EH (cell line): ENCODE results near the gene SETBP1.
A peak's percentile ranks its signal among the peaks of the same experiment; 100 is the strongest.

Experiments used
- DNase-seq: peaks from one replicate; pipeline ENCODE4 v3.0.0-alpha.2; 2015; ENCODE audit warnings: low read depth

SETBP1 gene

DNA sequence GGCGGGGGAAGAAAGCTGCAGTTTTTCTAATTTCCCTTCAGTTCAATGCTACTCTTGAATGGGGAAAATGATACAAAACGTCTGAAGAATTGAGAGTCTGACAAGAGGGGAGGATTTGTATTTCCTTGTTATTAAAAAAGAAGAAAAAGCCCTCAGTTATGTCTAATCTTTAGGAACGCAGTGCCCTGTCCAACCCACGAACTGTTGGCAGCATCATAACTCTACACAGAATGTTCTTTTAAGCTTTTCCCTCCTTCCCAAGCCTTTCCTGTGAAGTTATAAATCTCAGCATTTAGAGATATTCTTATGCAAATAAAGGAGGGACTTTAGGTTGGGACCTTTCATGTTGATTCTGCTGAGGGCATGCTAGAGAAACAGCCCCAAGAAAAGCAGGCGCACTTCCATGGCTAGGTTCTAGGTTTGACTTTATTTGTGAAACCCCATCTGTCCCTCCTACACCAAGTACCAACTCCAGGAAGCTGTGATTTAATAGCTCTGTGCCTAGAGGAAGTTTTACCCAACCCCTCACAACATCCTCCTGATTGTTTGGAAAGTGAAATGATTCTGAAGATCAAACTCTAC is 288.6 kb downstream of the SETBP1 start:
- no peak for DNase-seq

DNA sequence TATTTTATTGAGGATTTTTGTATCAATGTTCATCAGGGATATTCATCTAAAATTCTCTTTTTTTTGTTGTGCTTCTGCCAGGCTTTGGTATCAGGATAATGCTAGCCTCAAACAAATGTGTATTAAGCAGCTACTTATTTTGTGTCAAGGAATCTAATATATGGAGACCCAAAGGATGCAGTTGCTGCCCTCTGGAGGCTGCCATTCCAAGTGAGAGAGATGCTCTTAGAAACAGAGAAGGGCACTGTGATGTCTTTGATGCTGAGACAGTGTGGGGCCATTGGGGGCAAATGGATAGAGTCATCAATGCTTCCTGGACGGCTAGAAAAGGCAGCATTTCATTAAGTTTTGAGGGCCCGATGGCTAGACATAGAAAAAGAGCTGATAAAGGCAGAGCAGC is 292.6 kb downstream of the SETBP1 start:
- DNase-seq = peak; percentile 17

DNA sequence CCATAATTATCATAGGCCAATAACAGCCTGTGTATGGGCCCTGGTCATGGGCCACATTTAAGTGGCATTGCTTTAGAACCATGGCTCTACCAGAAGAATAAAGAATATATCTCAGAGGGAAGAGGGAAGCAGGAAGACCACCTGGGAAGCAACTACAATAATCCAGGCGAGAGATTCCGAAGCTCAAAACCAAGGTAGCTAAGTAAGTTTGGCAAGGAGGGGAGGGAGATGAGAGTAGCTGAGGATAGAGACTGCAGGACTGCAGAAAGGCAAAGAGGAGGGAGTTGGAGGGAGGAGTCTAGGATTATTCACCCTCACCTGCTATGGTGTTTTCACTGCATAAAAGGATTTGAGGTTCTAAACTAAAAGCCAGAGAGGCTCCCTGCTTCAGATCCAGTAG is 293.5 kb downstream of the SETBP1 start:
- DNase-seq = no peak

DNA sequence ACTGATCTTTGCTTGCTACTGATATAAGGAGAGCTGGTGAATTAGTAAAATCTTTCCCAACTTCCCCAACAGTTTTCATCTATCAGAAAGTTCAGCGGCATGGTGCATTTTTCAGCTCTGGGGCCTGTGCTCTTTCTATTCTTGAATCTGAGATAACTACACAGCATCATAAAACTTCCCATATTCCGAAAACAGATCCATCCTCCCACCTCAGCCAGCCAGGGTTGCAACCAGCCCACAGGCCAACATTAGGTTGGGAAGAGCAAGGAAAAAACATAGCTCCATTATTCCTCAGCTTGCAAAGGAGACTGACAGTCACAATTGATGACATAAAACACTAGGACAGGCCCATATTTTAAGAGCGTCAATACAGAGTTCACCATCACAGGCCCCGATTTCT is 297.2 kb downstream of the SETBP1 start:
- DNase-seq = no peak

DNA sequence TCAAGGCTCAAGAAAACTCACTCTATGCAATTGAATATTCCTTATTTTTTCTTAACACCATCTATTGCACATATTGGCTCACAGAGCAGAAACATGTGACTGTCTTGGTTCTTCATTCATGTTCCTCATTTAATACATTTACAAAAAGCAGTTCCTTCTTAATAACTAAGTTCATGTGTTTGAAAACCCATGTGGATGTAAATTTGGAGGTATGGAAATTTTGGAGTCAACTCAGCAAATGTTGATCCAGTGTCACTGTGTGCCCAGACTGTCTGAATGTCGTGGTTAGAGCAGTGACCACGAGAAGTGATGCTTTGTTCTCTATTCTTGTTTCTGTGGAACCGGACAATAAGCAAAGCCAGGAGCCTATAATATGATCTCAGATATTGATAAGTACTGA is 299.1 kb downstream of the SETBP1 start:
- DNase-seq = no peak

DNA sequence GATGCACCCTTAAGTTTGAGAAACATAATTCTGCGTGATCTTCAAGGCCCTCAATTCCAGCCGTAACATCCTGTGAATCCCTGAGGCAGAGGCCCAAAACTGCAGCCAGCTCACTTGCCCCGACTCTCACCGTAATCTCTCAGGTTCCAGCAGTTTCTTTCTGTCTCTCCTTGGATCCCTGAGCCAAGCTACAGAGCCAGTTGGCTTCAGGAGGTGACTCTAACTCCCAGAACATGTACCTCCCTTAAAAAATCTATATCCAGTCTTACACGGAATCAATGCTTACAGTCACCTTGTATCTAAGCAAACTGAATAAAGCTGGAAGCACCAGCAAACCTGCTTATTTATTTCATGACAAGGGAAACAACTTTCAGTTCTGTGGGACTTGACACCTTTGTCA is 300.4 kb downstream of the SETBP1 start:
- no peak for DNase-seq

DNA sequence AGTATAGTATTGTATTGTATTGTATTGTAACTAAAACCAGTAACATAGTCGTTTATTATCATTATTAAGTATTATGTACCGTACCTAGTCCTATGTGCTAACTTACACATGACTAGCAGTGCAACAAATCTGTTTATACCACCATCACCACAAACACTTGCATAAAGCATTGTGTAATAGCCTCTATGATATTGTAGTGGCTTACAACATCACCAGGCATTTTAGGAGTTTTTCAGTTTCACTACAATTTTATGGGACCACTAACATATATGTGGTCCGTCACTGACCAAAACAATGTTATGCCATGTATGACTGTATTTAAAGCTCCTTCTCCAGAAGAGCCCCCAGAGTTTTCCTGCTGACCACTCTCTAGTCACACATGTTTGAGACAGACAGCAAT is 306.2 kb downstream of the SETBP1 start:
- DNase-seq = peak; percentile 10

DNA sequence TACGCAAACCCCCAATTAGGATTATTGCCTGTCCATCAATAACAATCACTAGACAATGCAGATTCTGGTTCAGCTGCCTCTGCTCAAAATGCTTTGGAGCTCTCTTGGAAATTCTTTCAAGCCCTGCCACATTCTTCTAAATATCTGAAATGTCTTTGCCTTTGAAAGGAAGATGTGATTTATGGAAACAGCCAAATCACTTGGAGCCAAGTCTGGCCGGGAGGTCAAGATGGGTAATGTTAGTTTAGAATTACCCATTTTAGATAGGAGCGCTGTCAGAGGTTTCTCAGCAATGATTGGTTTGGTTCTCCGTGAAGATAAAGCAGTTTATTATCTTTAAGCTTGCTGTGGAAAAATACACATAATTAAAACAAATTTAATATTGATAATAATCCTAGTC is 306.7 kb downstream of the SETBP1 start:
- DNase-seq = peak; percentile 15

DNA sequence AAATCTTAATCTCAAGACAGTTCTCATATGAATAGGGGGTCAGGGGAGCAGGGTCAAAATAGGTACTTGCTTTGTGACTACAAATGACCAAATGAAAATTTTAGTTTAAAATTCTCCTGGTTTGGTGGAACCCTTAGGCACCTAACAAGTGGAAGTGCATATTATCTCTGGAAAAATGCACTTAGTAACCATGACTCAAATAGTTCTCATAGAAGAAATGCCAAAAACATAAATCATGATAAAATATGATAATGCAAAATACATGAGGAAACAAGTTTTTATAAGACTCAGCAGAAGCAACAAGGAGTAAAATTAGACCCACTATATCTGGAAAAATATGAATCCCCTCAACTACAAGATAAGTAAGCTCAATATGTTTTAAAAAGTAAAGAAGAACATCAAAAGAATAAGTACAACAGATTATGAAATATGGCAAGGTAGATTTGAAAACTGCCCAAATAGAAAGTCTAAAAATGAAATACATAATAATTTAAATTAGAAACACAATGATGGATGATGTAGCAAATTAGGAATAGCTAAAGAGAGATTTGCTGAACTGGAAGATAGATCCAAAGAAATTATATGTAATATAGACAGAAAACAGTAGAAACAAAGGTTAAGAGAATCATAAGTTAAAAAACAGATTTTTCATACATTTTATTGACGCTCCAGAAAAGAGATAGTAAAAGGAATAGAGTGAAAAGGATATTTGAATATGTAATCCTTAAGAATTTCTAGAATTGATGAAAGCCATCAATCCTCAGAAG is 308.3 kb downstream of the SETBP1 start:
- DNase-seq = peak; percentile 27

DNA sequence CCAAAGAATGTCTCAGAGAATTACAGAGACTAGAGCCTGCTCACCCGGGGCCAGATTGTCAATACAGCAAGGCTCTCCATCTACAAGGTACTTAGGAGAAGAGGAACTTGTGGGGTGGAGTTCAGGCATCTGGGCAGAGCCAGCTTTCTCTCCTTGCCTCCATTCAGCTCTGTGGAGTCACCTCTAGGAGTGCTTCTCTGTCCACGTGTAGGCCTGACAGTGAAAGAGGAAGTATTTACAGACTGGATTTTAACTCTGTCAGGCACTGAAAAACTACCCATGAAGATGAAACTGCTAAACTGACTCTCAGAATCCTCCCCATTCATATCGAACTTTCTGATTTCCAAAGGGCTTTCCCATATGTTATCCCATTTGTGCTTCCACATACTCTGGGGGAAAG is 315.6 kb downstream of the SETBP1 start:
- DNase-seq = no peak

DNA sequence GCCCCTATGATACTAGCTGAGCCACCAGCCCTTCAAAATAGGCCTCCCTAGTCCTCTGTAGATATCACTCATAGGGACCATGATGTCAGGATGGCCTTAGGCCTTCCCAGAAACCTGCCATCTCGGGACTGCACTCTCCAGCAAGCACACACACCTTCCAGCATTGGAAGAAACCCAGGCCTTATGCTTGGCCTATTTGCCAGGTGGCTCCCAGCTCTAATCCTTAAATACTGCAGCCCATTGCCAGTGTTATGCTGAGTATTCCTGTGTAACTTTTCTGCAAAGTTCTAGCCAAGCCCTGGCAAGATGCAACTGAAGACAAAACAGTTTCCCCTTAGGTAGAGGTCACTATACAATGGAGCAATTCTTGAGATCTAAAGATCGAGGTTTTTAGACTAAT is 316.5 kb downstream of the SETBP1 start:
- no peak for DNase-seq

DNA sequence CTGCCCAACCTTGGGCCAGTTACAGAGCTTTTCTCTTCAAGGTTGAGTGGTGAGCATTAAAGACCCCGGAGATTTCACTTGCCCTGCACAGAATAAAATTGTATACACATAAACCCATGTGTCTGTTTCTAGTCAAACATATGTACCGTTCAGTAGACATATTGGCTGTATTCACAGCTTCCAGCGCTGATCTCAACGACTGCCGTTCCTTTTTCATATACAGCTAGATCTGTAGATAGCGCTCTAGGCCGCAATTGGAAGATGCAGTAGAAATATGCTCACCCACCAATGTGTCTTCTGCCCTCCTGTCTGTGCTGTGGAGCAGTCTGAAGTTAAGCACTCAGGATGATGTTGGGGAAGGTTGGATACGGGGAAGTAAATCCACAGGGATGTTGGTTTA is 317.7 kb downstream of the SETBP1 start:
- no peak for DNase-seq

DNA sequence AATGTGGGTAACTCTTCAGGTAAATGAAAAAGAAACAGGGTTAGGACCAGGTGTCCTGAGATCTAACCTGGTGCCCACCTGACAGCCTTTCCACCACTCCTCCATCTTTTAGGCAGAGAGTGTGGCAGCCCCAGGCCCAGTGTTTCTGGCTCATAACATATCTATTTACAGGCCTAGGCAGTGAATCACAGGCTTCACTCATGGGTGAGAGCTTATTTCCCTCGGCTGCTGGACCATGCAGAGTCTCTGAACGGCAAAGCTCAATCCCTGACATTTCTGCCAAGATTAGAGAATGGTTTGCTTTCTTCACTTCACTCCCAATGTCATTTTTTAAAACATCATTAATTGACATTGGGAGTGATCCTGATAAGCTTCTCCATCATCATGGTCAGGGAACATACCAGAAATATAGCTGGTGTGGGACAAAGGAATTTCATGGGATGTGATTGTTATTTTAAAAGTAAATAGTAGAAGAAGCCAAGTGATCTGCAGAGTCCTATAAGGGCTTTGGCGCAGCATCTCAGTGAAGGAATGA is 323.9 kb downstream of the SETBP1 start:
- DNase-seq = peak; percentile 30

DNA sequence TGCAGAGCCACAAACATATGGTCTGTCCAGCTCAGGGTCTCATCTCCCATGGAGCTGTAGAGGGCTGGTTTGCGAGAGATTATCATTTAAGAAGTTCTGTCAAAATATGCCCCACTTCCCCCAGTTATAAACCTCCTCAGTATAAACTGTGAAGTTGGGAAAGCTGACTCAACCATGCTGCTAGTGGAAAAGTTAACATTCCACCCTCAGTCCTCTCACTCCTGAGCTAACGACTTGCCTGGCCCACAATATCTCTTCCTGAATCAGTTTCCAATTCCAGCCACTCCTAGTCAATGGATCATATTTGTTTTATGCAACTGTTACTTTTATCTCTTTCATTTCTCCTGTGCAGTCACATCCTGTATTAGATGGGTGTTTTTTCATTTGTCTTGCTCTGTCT is 326.2 kb downstream of the SETBP1 start:
- DNase-seq = peak; percentile 54

DNA sequence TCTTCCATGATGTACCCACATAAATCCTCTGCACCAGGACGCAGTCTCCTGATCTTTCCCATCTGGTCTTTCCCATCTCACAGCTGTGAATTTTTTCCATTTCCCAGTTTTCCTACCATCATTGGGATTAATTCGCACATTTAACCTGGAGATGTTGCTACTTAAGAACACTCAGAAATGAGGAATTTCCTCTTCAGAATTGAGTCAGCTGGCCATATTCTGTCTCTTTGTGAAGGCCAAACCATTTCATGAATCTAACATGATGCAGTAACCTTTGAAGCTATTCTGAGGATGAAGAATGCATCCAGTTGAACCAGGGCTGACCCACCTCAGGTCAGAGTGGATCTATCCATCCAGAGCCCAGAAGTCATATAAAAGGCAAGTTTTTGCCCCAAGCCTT is 326.8 kb downstream of the SETBP1 start:
- peak; percentile 63 for DNase-seq

DNA sequence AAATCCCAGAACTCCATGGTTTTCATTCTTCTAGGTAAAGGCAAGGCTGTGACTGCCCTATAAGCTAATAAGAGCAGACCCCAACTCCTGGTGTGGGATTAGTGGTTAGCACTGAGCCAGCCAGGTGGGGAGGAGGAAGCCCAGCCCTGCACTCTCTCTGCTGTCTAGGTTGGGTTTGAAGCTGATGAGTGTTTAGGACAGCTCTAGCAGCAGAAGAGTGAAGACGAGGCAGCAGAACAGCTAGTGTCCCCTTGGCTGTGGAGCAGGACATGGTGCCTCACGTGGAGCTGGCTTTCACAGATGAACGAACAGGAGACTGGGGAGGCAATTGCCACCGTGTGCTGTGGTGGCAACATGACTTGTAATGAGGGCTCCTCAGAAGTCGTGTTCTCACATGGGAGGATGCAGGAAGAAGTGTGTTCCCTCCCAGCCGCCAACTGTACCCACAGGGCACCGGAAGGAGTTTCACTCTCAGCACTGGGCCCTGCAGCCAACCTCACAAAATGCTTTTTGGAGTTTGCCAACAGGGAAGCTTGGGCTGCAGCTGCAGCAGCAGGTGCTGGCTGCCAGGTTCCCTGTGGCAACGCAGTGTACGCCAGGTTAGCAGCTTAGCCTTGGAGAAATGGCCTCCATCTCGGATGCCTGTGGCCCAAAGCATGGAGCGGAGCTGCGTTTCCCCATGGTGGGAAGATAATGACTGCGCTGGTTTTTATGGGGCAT is 328.2 kb downstream of the SETBP1 start:
- no peak for DNase-seq

DNA sequence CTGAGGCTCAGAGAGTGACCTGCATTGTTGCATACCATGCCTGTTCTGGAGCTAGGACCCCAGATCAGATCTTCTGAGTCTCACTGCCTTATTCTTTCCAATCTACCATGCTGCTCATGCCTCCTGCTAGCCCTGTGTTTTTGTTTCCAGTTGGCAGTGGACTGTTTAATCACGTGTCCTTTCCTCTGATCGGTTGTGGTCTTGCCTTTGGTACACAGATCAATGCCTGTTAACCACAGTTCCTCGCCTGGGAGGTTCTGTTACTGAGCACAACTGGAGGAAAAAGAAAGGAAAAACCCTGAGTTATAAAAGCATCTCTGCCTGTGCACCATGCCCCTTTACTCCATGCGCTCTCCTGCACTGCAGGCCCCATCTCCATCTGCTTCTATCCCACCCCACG is 329.1 kb downstream of the SETBP1 start:
- DNase-seq = no peak

DNA sequence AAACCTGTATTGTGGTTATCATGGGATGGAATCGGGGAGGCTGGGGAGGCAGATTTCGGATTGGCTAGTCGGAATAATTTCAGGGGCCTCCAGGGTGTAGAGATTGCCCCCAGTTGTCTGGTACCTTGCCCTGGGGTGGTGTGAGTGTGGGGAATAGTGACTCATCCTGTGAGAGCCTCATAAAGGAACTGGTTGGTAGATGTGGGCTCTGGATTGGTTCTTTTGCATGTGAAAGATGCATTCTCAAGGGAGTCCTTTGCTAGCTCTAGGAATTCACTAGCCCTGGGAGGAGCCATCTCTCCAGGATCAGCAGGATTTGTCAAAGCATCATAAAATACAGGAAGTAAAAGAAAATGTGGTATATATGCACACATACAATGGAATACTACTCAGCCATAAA is 331.6 kb downstream of the SETBP1 start:
- DNase-seq = peak; percentile 49

DNA sequence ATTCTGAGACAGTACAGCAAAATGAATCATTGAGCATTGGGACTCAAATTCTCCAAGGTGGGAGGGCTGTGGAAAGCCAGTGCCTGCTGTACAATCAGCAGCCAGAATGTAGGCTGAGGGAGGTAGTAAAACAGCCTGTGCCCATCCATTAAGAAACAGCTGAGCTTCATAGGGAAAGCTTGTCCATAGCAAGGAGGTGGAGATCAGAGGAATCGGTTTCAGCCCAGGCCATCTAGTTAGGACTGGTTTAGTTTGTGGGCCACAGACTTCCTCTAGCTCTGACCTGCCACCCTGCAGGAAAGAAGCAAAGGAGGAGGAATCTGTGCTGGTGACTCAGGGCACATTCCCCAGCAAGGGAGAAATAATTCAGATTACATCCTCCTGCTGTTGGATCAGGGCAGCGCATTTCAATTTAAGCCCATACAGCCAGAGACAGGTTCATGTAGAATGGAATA is 333.4 kb downstream of the SETBP1 start:
- DNase-seq = peak; percentile 88

DNA sequence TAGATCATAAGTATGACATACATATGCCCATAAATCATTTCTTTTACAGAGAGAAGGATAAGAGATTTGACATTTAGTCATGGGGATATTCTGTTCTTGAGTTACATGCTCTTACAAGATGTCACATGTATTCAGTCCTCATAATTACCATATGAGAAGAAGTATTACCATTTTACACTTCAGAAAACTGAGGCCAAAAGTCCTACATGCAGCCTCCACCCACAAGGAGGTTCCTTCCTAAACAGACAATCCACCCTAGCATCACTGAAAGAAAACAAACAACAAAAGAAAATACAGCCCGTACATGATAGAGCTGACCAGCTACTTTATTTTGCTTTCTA is 335.1 kb downstream of the SETBP1 start:
- DNase-seq = no peak

DNA sequence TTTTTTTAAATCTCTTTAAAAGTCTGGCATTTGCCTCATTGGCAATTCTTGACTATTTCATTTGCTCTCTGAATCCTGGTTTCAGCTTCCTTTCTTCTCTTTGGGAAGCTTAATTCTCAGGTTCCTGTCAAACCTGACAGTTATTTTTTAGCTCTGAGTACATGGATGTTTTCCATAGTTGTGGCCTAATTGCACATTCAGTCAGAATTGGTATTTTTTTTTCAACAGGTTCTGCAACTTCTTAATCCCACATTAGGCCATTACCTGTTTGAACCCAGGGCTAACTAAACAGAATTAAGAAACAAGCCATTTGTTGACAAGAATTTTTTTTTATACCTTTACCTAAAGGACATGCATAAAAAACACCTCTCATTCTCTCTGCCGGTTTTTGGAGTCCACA is 338.8 kb downstream of the SETBP1 start:
- no peak for DNase-seq

DNA sequence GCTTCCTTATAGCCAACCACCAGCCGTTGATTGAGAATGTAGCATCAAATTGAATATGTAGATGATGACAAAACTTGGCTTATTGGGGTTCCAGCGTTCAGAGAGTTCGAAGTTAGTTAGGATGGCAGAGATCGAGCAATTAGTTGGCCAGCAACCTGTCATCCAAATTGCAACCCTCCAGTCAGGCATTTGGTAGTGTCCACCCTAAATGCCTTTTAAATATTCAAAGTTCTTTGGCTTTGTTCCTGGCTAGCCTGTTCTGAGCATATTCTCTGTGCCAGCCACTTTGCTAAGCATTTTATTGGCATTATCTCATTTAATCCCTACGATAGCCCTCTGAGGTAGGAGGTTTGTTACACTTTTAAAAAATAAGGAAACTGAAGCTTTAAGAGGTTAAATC is 342.8 kb downstream of the SETBP1 start:
- no peak for DNase-seq
